ENCODE data around the gene GEMIN5.
"Not testable (repeated sequence)": the region's sequence is repeated elsewhere in the genome, so short reads cannot be mapped to it uniquely, and the experiment has no call there.

GEMIN5 gene, protein sequence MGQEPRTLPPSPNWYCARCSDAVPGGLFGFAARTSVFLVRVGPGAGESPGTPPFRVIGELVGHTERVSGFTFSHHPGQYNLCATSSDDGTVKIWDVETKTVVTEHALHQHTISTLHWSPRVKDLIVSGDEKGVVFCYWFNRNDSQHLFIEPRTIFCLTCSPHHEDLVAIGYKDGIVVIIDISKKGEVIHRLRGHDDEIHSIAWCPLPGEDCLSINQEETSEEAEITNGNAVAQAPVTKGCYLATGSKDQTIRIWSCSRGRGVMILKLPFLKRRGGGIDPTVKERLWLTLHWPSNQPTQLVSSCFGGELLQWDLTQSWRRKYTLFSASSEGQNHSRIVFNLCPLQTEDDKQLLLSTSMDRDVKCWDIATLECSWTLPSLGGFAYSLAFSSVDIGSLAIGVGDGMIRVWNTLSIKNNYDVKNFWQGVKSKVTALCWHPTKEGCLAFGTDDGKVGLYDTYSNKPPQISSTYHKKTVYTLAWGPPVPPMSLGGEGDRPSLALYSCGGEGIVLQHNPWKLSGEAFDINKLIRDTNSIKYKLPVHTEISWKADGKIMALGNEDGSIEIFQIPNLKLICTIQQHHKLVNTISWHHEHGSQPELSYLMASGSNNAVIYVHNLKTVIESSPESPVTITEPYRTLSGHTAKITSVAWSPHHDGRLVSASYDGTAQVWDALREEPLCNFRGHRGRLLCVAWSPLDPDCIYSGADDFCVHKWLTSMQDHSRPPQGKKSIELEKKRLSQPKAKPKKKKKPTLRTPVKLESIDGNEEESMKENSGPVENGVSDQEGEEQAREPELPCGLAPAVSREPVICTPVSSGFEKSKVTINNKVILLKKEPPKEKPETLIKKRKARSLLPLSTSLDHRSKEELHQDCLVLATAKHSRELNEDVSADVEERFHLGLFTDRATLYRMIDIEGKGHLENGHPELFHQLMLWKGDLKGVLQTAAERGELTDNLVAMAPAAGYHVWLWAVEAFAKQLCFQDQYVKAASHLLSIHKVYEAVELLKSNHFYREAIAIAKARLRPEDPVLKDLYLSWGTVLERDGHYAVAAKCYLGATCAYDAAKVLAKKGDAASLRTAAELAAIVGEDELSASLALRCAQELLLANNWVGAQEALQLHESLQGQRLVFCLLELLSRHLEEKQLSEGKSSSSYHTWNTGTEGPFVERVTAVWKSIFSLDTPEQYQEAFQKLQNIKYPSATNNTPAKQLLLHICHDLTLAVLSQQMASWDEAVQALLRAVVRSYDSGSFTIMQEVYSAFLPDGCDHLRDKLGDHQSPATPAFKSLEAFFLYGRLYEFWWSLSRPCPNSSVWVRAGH (N-terminal part only)

DNA sequence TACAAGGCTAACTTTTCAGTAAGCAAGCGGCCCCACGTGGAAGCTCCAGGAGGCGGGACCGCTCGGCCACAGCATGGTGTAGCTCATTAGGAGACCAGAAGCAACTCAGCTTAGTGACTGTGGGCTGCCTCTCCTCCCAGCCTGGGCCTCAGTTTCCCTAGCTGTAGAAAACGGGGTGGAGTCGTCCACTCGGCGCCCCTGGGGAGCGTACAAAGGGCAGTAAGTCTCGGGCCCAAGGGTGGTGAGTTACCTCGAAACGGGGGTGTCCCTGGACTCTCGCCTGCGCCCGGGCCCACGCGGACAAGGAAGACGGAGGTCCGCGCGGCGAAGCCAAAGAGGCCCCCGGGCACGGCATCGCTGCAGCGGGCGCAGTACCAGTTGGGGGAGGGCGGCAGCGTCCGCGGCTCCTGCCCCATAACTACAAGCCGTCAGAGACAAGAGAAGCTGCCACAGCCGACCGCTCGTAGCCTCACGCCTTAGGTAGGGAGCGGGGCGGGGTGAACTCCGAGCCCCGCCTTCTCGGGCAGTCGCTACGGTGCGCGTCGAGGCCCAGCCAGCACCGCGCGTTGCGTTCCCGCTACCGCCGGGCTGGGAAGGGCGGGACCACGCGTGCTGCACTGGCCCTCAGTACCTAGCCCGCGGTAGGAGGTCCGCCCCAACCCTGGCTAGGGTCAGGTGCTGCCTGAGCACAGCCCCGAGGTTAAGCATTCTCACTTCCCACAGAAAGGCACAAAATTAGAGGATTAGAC, at the start of gene GEMIN5:
GEMIN5 (minus strand) TSS at position 494 of the 749 bp plus-strand sequence; CDS start at position 416, 78 bp downstream.
- TF ChIP-seq, protein P1, sequence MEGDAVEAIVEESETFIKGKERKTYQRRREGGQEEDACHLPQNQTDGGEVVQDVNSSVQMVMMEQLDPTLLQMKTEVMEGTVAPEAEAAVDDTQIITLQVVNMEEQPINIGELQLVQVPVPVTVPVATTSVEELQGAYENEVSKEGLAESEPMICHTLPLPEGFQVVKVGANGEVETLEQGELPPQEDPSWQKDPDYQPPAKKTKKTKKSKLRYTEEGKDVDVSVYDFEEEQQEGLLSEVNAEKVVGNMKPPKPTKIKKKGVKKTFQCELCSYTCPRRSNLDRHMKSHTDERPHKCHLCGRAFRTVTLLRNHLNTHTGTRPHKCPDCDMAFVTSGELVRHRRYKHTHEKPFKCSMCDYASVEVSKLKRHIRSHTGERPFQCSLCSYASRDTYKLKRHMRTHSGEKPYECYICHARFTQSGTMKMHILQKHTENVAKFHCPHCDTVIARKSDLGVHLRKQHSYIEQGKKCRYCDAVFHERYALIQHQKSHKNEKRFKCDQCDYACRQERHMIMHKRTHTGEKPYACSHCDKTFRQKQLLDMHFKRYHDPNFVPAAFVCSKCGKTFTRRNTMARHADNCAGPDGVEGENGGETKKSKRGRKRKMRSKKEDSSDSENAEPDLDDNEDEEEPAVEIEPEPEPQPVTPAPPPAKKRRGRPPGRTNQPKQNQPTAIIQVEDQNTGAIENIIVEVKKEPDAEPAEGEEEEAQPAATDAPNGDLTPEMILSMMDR (IDR thresholded peaks at IDR 0.05) = no peak
- no peak for TF ChIP-seq ZFX (IDR thresholded peaks at IDR 0.05; ENCODE audit: borderline replicate concordance)
- peak within 1 kb of the TSS; percentile 52 for H3K27ac ChIP-seq

DNA sequence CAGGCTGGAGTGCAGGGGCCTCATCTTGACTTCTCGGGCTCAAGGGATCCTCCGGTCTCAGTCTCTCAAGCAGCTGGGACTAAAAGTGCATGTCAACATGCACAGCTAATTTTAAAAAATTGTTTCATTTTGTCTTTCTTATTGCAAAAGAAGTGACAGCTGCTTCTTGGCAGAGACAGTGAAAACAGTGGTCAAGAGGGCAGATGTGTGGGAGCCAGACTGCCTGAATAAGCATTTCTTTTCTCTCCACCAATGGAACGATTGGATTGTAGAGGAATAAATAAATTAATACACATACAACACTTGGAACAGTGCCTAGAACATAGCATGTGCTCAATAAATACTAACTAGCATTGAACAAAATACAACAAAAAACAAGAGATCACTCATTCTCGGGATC, 48.1 kb upstream of the GEMIN5 start:
- TF ChIP-seq, protein P1 (IDR thresholded peaks at IDR 0.05) = no peak
- no peak for TF ChIP-seq ZFX (IDR thresholded peaks at IDR 0.05; ENCODE audit: borderline replicate concordance)
- H3K27ac ChIP-seq = no peak overlapping the region

DNA sequence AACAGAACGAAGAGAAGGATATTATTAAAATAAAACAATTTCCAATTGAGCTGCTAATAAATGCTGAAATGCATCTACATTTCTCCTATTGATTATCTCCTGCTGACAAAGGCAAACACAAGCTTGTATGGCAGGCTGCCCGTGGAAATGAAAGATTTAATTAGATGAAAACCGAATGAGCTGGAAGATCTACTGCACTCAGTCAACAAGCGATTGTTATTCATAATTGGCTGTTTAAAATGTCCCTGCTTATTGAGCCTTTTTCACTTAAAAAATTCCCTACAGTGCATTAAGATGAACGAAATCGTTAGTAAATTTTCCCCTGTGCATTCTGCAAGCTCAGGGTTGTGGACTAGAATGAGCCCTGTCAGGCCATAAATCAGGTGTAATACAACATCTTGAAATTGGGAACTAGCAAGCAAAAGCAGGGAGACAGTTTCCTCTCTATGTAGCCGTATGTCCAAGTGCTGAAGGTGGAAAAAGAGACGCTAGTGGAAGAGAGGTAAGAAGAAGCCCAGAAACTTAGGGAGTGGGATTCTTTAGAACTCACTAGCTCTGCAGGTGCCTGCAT, 47.0 kb upstream of the GEMIN5 start:
- H3K27ac ChIP-seq = no peak overlapping the region
- TF ChIP-seq, protein P1 (IDR thresholded peaks at IDR 0.05) = no peak
- TF ChIP-seq ZFX (IDR thresholded peaks at IDR 0.05; ENCODE audit: borderline replicate concordance) = no peak

DNA sequence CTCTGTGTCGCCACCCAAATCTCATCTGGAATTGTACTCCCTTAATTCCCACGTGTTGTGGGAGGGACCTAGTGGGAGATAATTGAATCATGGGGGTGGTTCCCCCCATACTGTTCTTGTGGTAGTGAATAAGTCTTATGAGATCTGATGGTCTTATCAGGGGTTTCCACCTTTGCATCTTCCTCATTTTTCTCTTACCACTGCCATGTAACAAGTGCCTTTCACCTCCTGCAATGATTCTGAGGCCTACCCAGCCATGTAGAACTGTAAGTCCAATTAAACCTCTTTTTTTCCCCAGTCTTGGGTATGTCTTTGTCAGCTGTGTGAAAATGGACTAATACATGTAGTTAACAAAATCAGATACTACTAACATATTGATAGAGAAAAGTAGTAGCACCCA, 40.3 kb upstream of the GEMIN5 start:
- not testable (repeated sequence) for H3K27ac ChIP-seq

DNA sequence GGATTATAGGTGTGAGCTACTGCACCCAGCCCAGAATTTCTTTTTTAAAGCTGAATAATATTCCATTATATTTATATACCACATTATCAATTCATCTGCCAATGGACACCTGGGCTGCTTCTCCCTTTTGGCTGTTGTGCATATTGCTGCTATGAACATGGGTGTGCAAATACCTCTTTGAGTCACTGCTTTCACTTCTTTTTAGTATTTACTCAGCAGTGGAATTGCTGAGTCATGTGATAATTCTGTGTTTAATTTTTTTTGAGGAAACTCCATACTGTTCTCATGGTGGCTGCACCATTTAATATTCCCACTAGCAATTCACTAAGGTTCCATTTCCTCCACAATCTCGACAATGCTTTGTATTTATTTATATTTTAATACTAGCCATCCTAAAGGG, 39.4 kb upstream of the GEMIN5 start:
- TF ChIP-seq ZFX (IDR thresholded peaks at IDR 0.05; ENCODE audit: borderline replicate concordance) = no peak
- TF ChIP-seq, protein P1 (IDR thresholded peaks at IDR 0.05) = no peak
- H3K27ac ChIP-seq = no peak overlapping the region

DNA sequence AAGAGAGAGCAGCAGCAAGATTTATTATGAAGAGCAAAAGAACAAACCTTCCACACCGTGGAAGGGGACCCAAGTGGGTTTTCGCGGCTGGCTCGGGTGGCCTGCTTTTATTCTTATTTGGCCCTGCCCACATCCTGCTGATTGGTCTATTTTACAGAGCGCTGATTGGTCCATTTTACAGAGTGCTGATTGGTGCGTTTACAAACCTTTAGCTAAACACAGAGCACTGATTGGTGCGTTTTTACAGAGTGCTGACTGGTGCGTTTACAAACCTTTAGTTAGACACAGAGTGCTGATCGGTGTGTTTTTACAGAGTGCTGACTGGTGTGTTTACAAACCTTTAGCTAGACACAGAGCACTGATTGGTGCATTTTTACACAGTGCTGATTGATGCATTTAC, 38.1 kb upstream of the GEMIN5 start:
- H3K27ac ChIP-seq = not testable (repeated sequence)

DNA sequence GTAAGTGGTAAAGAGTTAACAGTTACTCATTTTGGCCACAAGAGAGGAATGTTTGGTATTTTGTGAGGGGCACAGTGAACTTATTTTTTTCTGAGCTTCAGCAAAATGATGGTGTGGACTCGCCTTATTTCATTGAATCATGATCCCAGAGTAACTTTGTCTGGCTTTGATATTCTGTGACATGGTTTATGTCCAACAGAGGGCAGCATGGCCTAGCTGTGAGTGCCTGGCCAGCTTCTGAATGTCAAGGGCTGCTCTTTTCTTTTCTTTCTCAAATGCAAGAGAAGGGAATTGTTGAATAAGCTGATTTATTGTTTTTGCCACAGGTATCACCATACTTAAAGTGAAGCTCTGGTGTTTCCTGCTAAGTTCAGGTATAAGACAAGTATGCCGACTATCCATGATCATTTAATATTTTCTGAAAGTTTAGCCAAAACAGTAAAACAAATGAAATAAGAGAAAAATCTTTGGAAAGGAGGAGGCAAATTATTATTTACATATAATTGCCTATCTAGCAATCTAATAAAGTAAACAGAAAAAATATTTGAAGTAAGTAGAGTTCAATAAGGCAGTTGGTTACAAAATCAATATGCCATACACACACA, 34.6 kb upstream of the GEMIN5 start:
- H3K27ac ChIP-seq = no peak overlapping the region
- TF ChIP-seq, protein P1 (IDR thresholded peaks at IDR 0.05) = peak; percentile 83
- TF ChIP-seq ZFX (IDR thresholded peaks at IDR 0.05; ENCODE audit: borderline replicate concordance) = no peak

Data from 22Rv1 (cell line).